Measurements from ENCODE around the gene FBXO10.
"Not testable (repeated sequence)": the region's sequence is repeated elsewhere in the genome, so short reads cannot be mapped to it uniquely, and the experiment has no call there.

The FBXO10 gene

DNA sequence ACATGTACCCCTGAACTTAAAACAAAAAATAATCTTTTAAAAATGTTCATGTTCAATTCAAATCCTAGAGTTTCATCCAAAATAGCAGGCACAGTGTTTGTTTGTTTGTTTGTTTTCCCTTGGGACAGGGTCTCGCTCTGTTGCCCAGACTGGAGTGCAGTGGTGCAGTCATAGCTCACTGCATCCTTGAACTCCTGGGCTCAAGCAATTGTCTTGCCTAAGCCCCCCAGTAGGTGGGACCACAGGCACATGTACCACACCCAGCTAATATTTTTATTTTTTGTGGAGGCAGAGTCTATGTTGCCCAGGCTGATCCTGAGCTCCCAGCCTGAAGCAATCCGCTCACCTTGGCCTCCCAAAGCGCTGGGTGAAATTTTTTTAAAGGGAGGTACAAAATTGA, 95.4 kb downstream of the FBXO10 start:
- no peak overlapping the region for H3K4me3 ChIP-seq (replicated peaks; ENCODE audit: low read depth, low read length)
- no peak for DNase-seq (ENCODE audit: extremely low read depth, insufficient read length)
- TF ChIP-seq, protein P1, sequence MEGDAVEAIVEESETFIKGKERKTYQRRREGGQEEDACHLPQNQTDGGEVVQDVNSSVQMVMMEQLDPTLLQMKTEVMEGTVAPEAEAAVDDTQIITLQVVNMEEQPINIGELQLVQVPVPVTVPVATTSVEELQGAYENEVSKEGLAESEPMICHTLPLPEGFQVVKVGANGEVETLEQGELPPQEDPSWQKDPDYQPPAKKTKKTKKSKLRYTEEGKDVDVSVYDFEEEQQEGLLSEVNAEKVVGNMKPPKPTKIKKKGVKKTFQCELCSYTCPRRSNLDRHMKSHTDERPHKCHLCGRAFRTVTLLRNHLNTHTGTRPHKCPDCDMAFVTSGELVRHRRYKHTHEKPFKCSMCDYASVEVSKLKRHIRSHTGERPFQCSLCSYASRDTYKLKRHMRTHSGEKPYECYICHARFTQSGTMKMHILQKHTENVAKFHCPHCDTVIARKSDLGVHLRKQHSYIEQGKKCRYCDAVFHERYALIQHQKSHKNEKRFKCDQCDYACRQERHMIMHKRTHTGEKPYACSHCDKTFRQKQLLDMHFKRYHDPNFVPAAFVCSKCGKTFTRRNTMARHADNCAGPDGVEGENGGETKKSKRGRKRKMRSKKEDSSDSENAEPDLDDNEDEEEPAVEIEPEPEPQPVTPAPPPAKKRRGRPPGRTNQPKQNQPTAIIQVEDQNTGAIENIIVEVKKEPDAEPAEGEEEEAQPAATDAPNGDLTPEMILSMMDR (IDR thresholded peaks at IDR 0.05; ENCODE audit: insufficient read depth, low read length, poor library complexity, severe bottlenecking), result no peak
- H3K27me3 ChIP-seq (replicated peaks; ENCODE audit: control insufficient read depth, insufficient read depth, low read length), result no peaks in the 10 kb centered on the region
- H3K36me3 ChIP-seq (ENCODE audit: control insufficient read depth, insufficient read depth, low read length), result no peaks in the 10 kb centered on the region

DNA sequence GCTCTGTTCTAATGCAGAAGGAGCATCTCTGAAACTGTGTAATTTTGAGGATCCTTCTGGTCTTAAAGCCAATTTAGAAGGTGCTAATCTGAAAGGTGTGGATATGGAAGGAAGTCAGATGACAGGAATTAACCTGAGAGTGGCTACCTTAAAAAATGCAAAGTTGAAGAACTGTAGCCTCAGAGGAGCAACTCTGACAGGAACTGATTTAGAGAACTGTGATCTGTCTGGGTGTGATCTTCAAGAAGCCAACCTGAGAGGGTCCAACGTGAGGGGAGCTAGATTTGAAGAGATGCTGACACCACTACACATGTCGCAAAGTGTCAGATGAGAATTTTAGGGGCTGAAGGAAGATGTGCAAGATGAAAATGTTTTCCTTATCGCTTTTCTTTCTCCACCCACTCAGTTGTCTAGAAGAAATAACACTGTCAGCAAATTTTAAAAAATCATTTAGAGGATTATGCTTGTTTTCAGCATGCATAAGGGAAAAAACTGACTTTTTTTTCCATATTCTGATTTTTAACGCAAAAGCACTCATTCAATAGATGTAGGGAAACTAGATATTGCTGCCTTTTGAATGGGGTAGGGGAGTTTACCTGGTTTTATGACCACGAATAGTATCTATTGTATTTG, 98.1 kb downstream of the FBXO10 start:
- not testable (repeated sequence) for H3K36me3 ChIP-seq (ENCODE audit: control insufficient read depth, insufficient read depth, low read length); H3K27me3 ChIP-seq (replicated peaks; ENCODE audit: control insufficient read depth, insufficient read depth, low read length); DNase-seq (ENCODE audit: extremely low read depth, insufficient read length); H3K4me3 ChIP-seq (replicated peaks; ENCODE audit: low read depth, low read length)

DNA sequence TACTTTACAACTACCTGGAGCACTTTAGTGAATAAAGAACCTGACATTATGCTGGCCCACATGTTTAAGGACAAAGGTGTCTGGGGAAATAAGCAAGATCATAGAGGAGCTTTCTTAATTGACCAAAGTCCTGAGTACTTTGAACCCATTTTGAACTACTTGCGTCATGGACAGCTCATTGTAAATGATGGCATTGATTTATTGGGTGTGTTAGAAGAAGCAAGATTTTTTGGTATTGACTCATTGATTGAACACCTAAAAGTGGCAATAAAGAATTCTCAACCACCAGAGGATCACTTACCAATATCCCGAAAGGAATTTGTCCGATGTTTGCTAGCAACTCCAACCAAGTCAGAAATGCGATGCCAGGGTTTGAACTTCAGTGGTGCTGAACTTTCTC, 98.7 kb downstream of the FBXO10 start:
- H3K36me3 ChIP-seq (ENCODE audit: control insufficient read depth, insufficient read depth, low read length); H3K27me3 ChIP-seq (replicated peaks; ENCODE audit: control insufficient read depth, insufficient read depth, low read length); H3K4me3 ChIP-seq (replicated peaks; ENCODE audit: low read depth, low read length); DNase-seq (ENCODE audit: extremely low read depth, insufficient read length): not testable (repeated sequence)

DNA sequence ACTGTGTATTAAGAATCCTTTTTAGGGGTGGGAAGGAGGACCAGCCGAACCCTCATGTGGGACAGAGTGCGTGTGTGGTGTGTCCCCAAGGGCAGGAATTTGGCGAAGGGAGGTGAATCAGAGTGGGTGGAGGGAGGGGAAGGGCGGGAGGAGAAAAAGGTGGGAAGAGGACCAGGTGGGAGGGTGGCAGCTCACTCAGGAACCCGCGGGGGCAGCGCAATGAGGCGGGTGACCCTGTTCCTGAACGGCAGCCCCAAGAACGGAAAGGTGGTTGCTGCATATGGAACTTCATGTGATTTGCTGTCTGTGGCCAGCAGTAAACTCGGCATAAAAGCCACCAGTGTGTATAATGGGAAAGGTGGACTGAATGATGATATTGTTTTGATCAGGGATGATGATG, 99.2 kb downstream of the FBXO10 start:
- DNase-seq (ENCODE audit: extremely low read depth, insufficient read length), result no peak
- TF ChIP-seq, protein P1 (IDR thresholded peaks at IDR 0.05; ENCODE audit: insufficient read depth, low read length, poor library complexity, severe bottlenecking), result no peak
- Histone ChIP-seq H3K4me3 (replicated peaks; ENCODE audit: low read depth, low read length) (no peak overlapping the region), H3K27me3 (replicated peaks; ENCODE audit: control insufficient read depth, insufficient read depth, low read length) (no peaks in the 10 kb centered on the region), H3K36me3 (ENCODE audit: control insufficient read depth, insufficient read depth, low read length) (no peaks in the 10 kb centered on the region)

DNA sequence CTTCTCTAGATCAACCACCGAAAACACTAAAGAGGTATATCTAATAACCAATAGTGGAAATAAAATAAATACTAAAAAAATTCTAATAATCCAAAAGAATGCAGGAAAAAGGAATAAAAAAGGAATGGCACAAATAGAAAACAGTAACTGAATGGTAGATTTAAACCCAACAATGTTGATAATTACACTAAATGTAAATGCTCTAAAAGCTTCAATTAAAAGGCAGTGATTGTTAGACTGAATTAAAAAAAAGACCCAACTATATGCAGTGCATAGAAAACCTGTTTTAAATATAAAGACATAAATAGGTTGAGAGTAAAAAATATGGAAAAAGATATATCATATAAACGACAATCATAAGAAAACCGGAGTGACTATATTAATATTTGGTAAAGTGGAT, 101.7 kb downstream of the FBXO10 start:
- Histone ChIP-seq H3K36me3 (ENCODE audit: control insufficient read depth, insufficient read depth, low read length) (no peaks in the 10 kb centered on the region), H3K27me3 (replicated peaks; ENCODE audit: control insufficient read depth, insufficient read depth, low read length) (no peaks in the 10 kb centered on the region), H3K4me3 (replicated peaks; ENCODE audit: low read depth, low read length) (no peak overlapping the region)
- DNase-seq (ENCODE audit: extremely low read depth, insufficient read length), result no peak
- TF ChIP-seq, protein P1 (IDR thresholded peaks at IDR 0.05; ENCODE audit: insufficient read depth, low read length, poor library complexity, severe bottlenecking), result no peak

DNA sequence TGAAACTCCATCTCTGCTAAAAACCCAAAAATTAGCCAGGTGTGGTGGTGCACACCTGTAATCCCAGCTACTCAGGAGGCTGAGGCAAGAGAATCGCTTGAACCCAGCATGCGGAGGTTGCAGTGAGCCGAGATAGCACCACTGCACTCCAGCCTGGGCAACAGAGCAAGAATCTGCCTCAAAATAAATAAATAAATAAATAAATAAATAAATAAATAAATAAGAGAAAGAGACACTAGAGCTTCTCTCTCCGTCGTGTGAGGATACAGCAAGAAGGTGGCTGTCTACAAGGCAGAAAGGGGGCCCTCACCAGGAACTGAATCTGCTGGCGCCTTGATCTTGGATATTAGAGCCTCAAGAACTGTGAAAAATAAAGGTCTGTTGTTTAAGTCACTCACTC, 102.2 kb downstream of the FBXO10 start:
- H3K4me3 ChIP-seq (replicated peaks; ENCODE audit: low read depth, low read length); H3K36me3 ChIP-seq (ENCODE audit: control insufficient read depth, insufficient read depth, low read length); H3K27me3 ChIP-seq (replicated peaks; ENCODE audit: control insufficient read depth, insufficient read depth, low read length); DNase-seq (ENCODE audit: extremely low read depth, insufficient read length): not testable (repeated sequence)

DNA sequence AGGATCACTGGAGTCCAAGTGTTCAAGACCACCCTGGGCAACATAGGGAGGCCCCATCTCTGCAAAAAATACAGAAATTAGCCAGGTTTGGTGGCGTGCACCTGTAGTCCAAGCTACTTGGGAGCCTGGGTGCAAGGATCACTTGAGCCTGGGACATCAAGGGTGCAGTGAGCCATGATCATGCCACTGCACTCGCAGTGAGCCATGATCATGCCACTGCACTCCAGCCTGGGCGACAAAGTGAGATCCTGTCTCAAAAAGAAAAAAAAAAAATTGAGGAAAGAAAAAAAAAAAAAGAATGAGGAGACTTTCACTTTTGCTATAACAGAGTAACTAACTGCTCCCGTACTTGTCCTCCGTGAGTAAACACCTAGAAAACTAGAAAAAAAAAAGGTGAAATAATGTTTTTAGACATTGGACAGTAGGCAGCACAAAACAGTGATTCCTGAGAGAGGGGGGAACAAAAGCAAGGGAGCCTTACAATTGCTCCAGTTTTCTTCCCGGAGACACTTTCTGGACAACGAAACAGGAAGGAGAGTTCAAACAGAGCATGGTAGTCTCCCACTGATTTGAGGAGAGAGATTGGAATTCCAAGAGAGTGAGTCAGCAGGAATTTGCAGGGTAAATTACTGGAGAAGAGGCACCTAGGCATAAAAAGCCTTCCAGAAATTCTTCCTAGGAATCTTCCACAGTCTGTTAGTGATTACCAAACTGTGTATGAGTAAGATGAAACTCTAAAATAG, 104.1 kb downstream of the FBXO10 start:
- no peaks in the 10 kb centered on the region for H3K36me3 ChIP-seq (ENCODE audit: control insufficient read depth, insufficient read depth, low read length)
- DNase-seq (ENCODE audit: extremely low read depth, insufficient read length), result no peak
- H3K27me3 ChIP-seq (replicated peaks; ENCODE audit: control insufficient read depth, insufficient read depth, low read length), result no peaks in the 10 kb centered on the region
- no peak overlapping the region for H3K4me3 ChIP-seq (replicated peaks; ENCODE audit: low read depth, low read length)
- TF ChIP-seq, protein P1 (IDR thresholded peaks at IDR 0.05; ENCODE audit: insufficient read depth, low read length, poor library complexity, severe bottlenecking), result no peak
